GM18517 (cell line): ENCODE data around the gene ZNF732.
"Not testable (repeated sequence)": the region's sequence is repeated elsewhere in the genome, so short reads cannot be mapped to it uniquely, and the experiment has no call there.

ENCODE experiments used
- ATAC-seq: cut with Tn5 transposase; IDR thresholded peaks from one replicate; pipeline ENCODE4 v1.9.1; 2021; ENCODE audit warnings: mild to moderate bottlenecking, moderate library complexity; ENCODE audit not compliant: unreplicated experiment

ZNF732 gene

DNA sequence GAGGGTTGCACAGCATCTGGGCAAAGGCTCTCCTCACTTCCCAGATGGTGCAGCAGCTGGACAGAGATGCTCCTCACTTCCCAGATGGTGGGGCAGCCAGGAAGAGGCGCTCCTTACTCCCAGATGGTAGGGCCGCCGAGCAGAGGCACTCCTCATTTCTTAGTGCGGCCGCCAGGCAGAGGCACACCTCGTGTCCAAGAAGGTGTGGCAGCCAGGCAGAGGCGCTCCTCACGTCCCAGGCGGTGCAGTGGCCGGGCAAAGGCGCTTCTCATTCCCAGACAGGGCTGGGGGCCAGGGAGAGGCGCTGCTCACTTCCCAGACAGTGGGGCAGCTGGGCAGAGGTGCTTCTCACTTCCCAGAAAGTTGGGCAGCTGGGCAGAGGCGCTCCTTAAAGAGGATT, 48.8 kb downstream of the ZNF732 start:
- no peak for ATAC-seq

DNA sequence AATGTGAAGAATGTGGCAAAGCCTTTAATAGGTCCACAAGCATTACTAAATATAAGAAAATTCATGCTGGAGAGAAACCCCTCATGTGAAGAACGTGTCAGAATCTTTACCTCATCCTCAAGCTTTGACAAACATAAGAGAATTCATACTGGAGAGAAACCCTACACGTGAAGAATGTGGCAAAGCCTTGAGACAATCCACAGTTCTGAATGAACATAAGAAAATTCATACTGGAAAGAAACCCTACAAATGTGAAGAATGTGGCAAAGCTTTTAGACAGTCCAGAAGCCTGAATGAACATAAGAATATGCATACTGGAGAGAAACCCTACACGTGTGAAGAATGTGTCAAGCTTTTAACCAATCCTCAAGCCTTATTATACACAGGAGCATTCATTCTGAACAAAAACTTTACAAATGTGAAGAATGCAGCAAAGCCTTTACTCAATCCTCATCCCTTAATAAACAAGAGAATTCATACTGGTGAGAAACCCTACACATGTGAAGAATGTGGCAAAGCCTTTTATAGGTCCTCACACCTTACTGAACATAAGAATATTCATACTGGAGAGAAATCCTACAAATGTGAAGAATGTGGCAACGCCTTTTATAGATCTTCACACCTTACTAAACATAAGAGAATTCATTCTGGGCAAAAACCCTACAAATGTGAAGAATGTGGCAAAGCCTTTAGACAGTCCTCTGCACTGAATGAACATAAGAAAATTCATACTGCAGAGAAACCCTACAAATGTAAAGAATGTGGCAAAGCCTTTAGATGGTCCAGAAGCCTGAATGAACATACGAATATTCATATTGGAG, 51.1 kb downstream of the ZNF732 start:
- ATAC-seq, result no peak

DNA sequence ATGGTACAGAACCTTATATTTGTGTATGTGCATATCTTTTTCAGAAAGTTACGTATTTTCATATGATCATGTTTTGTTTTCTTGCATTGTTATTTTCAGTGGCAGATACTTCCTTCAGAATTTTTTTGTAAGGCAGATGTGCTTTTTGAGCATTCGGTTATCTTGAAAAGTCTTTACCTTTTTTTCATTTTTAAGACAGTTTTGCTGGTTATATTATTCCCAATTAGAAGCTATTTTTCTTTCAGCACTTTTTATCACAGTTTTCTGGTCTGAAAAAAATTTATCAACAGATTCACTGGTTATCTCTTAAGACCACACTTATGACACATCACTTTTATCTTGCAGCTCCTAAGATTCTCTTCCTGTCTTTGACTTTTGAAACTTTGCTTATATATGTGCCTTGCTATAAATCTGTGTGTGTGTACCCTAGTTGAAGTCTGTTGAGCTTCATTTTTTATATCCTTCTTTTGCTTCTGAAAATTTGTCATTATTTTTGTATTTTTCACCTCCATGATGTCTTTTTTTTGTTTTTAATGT, 53.1 kb downstream of the ZNF732 start:
- no peak for ATAC-seq

DNA sequence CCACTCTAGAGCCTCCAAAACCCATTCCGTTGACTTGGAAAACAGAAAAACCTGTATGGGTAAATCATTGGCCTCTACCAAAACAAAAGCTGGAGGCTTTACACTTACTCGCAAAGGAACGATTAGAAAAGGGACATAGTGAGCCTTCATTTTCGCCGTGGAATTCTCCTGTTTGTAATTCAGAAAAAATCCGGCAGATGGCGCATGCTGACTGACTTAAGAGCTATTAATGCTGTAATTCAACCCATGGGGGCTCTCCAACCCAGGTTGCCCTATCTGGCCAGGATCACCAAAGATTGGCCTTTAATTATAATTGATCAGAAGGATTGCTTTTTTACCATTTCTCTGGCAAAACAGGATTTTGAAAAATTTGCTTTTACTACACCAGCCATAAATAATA, 60.8 kb downstream of the ZNF732 start:
- no peak for ATAC-seq

DNA sequence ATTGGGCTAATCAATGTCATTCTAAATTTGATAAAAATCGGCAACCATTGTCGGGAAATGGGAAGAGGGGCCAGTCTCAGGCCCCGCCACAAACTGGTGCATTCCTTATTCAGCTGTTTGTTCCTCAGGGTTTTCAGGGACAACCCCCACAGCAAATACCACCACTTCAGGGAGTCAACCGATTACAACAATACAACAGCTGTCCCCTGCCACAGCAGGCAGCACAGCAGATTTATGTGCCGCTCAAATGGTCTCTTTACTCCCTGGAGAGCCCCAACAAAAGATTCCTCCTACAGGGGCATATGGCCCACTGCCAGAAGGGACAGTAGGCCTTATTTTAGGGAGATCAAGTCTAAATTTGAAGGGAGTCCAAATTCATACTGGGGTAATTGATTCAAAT, 61.8 kb downstream of the ZNF732 start:
- no peak for ATAC-seq

DNA sequence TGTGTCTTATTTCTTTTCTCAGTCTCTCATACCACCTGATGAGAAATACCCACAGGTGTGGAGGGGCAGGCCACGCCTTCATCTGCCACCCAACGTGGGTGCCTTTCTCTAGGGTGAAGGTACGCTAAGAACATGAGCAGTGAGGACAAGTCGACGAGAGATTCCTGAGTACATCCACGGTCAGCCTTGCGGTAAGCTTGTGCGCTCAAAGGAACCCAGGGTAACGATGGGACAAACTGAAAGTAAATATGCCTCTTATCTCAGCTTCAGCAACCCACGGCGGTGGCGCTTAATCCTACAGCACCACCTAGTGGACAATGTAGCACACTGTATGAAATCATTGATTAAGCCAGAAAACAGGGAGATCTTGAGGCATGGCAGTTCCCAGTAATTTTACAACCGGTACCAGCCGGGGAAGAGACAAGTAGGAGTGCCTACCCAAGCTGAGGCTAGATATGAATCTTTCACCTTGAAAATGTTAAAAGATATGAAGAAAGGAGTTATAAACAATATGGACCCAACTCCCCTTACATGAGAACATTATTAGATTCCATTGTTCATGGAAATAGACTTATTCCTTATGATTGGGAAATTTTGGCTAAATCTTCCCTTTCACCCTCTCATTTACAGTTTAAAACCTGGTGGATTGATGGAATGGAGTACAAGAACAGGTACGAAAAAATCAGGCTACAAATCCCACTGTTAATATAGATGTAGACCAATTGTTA, 63.0 kb downstream of the ZNF732 start:
- no peak for ATAC-seq

DNA sequence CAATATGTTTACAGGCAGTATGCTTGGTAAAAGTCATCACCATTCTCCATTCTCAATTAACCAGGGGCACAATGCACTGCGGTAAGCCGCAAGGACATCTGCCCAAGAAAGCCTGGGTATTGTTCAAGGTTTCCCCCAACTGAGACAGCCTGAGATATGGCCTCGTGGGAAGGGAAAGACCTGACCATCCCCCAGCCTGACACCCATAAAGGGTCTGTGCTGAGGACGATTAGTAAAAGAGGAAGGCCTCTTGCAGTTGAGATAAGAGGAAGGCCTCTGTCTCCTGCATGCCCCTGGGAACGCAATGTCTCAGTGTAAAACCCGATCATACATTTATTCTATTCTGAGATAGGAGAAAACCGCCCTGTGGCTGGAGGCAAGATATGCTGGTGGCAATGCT, 63.9 kb downstream of the ZNF732 start:
- not testable (repeated sequence) for ATAC-seq

DNA sequence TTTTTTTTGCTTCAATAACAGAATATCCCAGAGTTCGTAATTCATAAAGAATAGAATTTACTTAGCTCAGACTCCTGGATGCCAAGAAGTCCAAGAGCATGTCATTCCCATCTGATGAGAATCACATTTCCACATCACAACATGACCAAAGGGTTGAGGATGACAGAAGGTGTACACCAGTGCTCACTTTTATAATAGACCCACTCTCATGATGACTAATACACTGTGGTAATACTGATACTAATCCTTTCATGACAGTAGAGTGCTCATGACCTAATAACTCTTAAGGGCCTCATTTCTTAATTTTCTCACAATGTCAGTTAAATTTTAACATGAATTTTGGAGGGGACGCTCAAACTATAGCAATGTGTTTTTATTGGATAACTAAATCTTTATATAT, 69.2 kb downstream of the ZNF732 start:
- ATAC-seq, result no peak

DNA sequence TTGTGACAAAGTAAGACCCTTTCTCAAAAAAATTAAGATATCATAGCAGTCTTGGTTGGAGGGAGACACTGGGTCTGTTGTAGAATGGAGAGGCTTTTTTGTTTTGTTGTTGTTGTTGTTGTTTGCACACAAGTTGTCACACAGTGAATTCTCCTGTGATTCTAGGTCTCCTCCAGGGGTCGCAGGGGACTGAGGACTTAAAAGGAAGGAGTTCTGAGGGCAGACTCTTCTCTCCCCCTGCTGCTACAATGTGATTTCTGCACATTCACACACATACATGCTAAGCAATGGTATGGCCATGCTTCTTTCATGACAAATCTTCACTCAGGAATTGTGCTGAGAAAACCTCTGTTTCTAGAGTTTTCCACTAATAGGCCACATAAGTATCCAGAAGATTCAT, 71.1 kb downstream of the ZNF732 start:
- no peak for ATAC-seq

DNA sequence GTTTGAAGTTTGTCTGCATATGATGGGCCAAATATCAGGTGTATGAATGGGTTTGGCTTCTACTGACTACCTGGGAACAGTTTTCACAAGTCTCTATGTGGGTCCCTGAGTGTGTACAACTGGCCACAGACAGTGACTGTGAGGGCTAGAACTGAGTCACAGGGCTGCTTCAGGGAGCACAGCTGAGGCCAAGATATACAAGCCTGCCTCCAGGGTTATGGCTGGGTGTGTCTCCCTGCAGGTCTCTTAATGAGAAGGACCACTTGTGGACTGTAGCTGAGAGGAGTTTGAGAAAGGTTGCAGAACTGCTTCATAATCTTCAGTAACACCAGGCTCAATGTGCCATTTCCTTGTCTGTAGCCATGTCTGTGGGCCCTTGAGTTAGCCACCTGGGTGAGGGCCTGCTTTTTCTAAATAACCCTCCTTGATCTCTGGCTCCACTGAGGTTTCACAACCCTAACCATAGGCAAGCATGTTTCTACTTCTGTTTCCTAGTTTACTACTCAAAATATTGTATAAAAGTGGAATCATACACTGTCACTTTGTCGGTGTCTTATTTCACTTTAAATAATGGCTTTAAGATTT, 81.3 kb downstream of the ZNF732 start:
- ATAC-seq, result no peak
